ENCODE results near the gene RUFY3. TPM values are rescaled to one million over a fixed set of nuclear protein-coding genes. Genes with fewer than 3 reads are reported as not detected.

RUFY3 gene
- total and polyA plus RNA-seq, 2 experiments from 2014 or later = 18.3 to 29.2 TPM

- no peaks in the 10 kb centered on the region for H3K27me3 ChIP-seq (ENCODE audit: insufficient read depth)
- no peaks in the 10 kb centered on the region for H3K36me3 ChIP-seq (ENCODE audit: insufficient read depth)
- H3K27ac ChIP-seq (ENCODE audit: low read depth) = no peak overlapping the region
- peaks cover 15% of the 10 kb centered on the region for H3K4me1 ChIP-seq (ENCODE audit: insufficient read depth)
- DNase-seq (ENCODE audit: low spot score) (no peak), ATAC-seq (no peak)
- H3K27me3 Mint-ChIP-seq (ENCODE audit: insufficient read depth, low read depth, poor library complexity) = peaks cover 4% of the 10 kb centered on the region
- peaks cover 25% of the 10 kb centered on the region for H3K79me2 ChIP-seq (replicated peaks; ENCODE audit: insufficient read depth)
- no peaks in the 10 kb centered on the region for H3K9me3 Mint-ChIP-seq
- no peak for TF ChIP-seq REST (IDR thresholded peaks at IDR 0.05; ENCODE audit: unreplicated experiment)
- TF ChIP-seq EZH2phosphoT487 (IDR thresholded peaks at IDR 0.05; ENCODE audit: unreplicated experiment) = no peak
- TF ChIP-seq EZH2 (IDR thresholded peaks at IDR 0.05; ENCODE audit: low read depth, unreplicated experiment) = no peak
- no peak for TF ChIP-seq CREB1 (CRISPR knock-in tag; IDR thresholded peaks at IDR 0.05; ENCODE audit: low read depth)
- TF ChIP-seq ZNF114 (CRISPR knock-in tag; IDR thresholded peaks at IDR 0.05) = no peak
- no peak for TF ChIP-seq JUNB (IDR thresholded peaks at IDR 0.05; ENCODE audit: unreplicated experiment)
- no peak for TF ChIP-seq ETS1 (IDR thresholded peaks at IDR 0.05)
- no peak for TF ChIP-seq ZNF331 (CRISPR knock-in tag; IDR thresholded peaks at IDR 0.05; ENCODE audit: low read depth)
- TF ChIP-seq, protein P1, sequence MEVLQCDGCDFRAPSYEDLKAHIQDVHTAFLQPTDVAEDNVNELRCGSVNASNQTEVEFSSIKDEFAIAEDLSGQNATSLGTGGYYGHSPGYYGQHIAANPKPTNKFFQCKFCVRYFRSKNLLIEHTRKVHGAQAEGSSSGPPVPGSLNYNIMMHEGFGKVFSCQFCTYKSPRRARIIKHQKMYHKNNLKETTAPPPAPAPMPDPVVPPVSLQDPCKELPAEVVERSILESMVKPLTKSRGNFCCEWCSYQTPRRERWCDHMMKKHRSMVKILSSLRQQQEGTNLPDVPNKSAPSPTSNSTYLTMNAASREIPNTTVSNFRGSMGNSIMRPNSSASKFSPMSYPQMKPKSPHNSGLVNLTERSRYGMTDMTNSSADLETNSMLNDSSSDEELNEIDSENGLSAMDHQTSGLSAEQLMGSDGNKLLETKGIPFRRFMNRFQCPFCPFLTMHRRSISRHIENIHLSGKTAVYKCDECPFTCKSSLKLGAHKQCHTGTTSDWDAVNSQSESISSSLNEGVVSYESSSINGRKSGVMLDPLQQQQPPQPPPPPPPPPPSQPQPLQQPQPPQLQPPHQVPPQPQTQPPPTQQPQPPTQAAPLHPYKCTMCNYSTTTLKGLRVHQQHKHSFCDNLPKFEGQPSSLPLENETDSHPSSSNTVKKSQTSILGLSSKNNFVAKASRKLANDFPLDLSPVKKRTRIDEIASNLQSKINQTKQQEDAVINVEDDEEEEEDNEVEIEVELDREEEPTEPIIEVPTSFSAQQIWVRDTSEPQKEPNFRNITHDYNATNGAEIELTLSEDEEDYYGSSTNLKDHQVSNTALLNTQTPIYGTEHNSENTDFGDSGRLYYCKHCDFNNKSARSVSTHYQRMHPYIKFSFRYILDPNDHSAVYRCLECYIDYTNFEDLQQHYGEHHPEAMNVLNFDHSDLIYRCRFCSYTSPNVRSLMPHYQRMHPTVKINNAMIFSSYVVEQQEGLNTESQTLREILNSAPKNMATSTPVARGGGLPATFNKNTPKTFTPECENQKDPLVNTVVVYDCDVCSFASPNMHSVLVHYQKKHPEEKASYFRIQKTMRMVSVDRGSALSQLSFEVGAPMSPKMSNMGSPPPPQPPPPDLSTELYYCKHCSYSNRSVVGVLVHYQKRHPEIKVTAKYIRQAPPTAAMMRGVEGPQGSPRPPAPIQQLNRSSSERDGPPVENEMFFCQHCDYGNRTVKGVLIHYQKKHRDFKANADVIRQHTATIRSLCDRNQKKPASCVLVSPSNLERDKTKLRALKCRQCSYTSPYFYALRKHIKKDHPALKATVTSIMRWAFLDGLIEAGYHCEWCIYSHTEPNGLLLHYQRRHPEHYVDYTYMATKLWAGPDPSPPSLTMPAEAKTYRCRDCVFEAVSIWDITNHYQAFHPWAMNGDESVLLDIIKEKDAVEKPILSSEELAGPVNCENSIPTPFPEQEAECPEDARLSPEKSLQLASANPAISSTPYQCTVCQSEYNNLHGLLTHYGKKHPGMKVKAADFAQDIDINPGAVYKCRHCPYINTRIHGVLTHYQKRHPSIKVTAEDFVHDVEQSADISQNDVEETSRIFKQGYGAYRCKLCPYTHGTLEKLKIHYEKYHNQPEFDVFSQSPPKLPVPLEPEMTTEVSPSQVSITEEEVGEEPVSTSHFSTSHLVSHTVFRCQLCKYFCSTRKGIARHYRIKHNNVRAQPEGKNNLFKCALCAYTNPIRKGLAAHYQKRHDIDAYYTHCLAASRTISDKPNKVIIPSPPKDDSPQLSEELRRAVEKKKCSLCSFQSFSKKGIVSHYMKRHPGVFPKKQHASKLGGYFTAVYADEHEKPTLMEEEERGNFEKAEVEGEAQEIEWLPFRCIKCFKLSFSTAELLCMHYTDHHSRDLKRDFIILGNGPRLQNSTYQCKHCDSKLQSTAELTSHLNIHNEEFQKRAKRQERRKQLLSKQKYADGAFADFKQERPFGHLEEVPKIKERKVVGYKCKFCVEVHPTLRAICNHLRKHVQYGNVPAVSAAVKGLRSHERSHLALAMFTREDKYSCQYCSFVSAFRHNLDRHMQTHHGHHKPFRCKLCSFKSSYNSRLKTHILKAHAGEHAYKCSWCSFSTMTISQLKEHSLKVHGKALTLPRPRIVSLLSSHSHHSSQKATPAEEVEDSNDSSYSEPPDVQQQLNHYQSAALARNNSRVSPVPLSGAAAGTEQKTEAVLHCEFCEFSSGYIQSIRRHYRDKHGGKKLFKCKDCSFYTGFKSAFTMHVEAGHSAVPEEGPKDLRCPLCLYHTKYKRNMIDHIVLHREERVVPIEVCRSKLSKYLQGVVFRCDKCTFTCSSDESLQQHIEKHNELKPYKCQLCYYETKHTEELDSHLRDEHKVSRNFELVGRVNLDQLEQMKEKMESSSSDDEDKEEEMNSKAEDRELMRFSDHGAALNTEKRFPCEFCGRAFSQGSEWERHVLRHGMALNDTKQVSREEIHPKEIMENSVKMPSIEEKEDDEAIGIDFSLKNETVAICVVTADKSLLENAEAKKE (CRISPR knock-in tag; IDR thresholded peaks at IDR 0.05) = no peak
- no peak for TF ChIP-seq NANOG (IDR thresholded peaks at IDR 0.05; ENCODE audit: borderline replicate concordance)
- no peak for TF ChIP-seq STAT1 (IDR thresholded peaks at IDR 0.05; ENCODE audit: unreplicated experiment)
- TF ChIP-seq, protein P2, sequence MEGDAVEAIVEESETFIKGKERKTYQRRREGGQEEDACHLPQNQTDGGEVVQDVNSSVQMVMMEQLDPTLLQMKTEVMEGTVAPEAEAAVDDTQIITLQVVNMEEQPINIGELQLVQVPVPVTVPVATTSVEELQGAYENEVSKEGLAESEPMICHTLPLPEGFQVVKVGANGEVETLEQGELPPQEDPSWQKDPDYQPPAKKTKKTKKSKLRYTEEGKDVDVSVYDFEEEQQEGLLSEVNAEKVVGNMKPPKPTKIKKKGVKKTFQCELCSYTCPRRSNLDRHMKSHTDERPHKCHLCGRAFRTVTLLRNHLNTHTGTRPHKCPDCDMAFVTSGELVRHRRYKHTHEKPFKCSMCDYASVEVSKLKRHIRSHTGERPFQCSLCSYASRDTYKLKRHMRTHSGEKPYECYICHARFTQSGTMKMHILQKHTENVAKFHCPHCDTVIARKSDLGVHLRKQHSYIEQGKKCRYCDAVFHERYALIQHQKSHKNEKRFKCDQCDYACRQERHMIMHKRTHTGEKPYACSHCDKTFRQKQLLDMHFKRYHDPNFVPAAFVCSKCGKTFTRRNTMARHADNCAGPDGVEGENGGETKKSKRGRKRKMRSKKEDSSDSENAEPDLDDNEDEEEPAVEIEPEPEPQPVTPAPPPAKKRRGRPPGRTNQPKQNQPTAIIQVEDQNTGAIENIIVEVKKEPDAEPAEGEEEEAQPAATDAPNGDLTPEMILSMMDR (conservative IDR thresholded peaks at IDR 0.05; ENCODE audit: low read depth in 2 of 2) = no peak
- TF ChIP-seq POLR2AphosphoS5 (IDR thresholded peaks at IDR 0.05; ENCODE audit: low read depth) = no peak
- no peak overlapping the region for H3K4me3 ChIP-seq
- H3K4me2 ChIP-seq = no peak overlapping the region
- peaks cover 9% of the 10 kb centered on the region for H3K4me1 Mint-ChIP-seq
- H3K9me2 ChIP-seq (ENCODE audit: insufficient read depth) = no peaks in the 10 kb centered on the region; the same call in 1 of the 2 replicates
- no peak overlapping the region for H3K4me3 Mint-ChIP-seq
- 0 out of 2 replicates have a peak overlapping the region, but pooled peaks have one; percentile 72 for H3K27ac Mint-ChIP-seq
- peak overlapping the region; percentile 84; the same call in 1 of the 2 replicates for H2AFZ ChIP-seq
- no peaks in the 10 kb centered on the region for H3F3A ChIP-seq (replicated peaks; ENCODE audit: low read depth)
- H4K20me1 ChIP-seq (replicated peaks; ENCODE audit: insufficient read depth) = peaks cover 12% of the 10 kb centered on the region
- H3K36me3 Mint-ChIP-seq (ENCODE audit: low read depth) = peaks cover 3% of the 10 kb centered on the region; the same call in 1 of the 3 replicates
Measured at GRCh38 chr4:70841951-70842350, 120.2 kb downstream of the RUFY3 start.

Measured in GM23338 (cell line).